Measurements from ENCODE around the gene MMP24. TPM values are rescaled to one million over a fixed set of nuclear protein-coding genes. Genes with fewer than 3 reads are reported as not detected.
A peak's percentile ranks its signal among the peaks of the same experiment; 100 is the strongest.

The MMP24 gene
- total and polyA plus RNA-seq, 2 of the 13 experiments (the other 11 are each of a cell fraction or from before 2014, with no cell fraction given), result 0.29 to 0.35 TPM

GRCh38 chr20:35285806-35286076 lies 59.3 kb downstream of the MMP24 start (continued):
- TF ChIP-seq MYC (CRISPR knock-in tag; IDR thresholded peaks at IDR 0.05; ENCODE audit: borderline replicate concordance), result no peak
- 0 out of 2 replicates have a peak, but pooled peaks have one; percentile 17 for TF ChIP-seq PRDM15 (CRISPR knock-in tag; IDR thresholded peaks at IDR 0.05)
- no peak for TF ChIP-seq REST (IDR thresholded peaks at IDR 0.05; ENCODE audit: borderline replicate concordance in 1 of 2, low read depth in 1 of 2, low read length in 2 of 2)
- no peak for TF ChIP-seq ZNF746 (CRISPR knock-in tag; IDR thresholded peaks at IDR 0.05)
- TF ChIP-seq SSRP1 (CRISPR knock-in tag; IDR thresholded peaks at IDR 0.05), result no peak
- no peak for TF ChIP-seq POGK (CRISPR knock-in tag; conservative IDR thresholded peaks at IDR 0.05)
- no peak for TF ChIP-seq NPAS2 (CRISPR knock-in tag; IDR thresholded peaks at IDR 0.05; ENCODE audit: borderline replicate concordance)
- TF ChIP-seq ZBTB21 (CRISPR knock-in tag; IDR thresholded peaks at IDR 0.05), result peak; percentile 98
- TF ChIP-seq TAF15 (IDR thresholded peaks at IDR 0.05; ENCODE audit: low read depth, low read length, poor library complexity, severe bottlenecking), result no peak
- no peak for TF ChIP-seq GPN1 (CRISPR knock-in tag; IDR thresholded peaks at IDR 0.05; ENCODE audit: borderline replicate concordance)
- no peak for TF ChIP-seq ZNF883 (CRISPR knock-in tag; IDR thresholded peaks at IDR 0.05; ENCODE audit: not compliant biosample characterization)
- TF ChIP-seq ZNF512 (CRISPR knock-in tag; IDR thresholded peaks at IDR 0.05), result no peak
- no peak for TF ChIP-seq HIC2 (CRISPR knock-in tag; IDR thresholded peaks at IDR 0.05; ENCODE audit: low read depth)
- TF ChIP-seq ZNF501 (CRISPR knock-in tag; IDR thresholded peaks at IDR 0.05), result no peak
- TF ChIP-seq ZNF589 (CRISPR knock-in tag; conservative IDR thresholded peaks at IDR 0.05), result no peak

All from HepG2 (cell line).